Subcutaneous adipose tissue (tissue), 4 donors: ENCODE data around the gene IL1RAPL1. TPM values are rescaled to one million over a fixed set of nuclear protein-coding genes. Genes with fewer than 3 reads are reported as not detected.

Experiments
- total RNA-seq, 4 donors: library from RNA; depleted of rRNA; stranded (reverse); fragments of >200 nt; gene quantifications; one replicate each; pipeline ENCODE4 v1.1.0, GENCODE V29; 2016
- TF ChIP-seq, protein P1 (sequence below): fragments of 450-650 bp; IDR thresholded peaks from one replicate; pipeline ENCODE4 v1.5.1; 2016; ENCODE audit warnings: low read depth, mild to moderate bottlenecking, control low read depth, antibody characterized with exemption, moderate library complexity

The IL1RAPL1 gene
- total RNA-seq, 4 donors from 2014 or later, result 0.66 TPM; not detected in 3

DNA sequence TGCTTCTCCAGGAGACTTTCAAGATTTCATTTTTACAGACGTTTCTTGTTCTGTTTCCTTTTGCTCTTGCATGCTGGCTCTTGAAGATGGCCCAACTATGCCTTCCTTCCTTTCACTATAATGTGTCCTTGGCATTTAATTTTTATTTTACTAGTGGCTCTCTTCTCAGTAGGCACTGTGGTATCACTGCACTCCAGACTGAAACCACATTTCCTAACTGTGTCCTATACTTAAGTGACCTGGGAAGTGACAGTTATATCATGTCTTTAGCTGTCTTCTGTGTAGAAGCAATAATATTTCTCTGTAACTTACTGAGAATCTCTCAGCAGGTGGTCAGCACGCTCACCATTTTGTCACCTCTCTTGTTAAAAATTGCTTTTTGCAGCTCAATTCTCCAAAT lies 168.9 kb downstream of the IL1RAPL1 start:
- TF ChIP-seq, protein P1, sequence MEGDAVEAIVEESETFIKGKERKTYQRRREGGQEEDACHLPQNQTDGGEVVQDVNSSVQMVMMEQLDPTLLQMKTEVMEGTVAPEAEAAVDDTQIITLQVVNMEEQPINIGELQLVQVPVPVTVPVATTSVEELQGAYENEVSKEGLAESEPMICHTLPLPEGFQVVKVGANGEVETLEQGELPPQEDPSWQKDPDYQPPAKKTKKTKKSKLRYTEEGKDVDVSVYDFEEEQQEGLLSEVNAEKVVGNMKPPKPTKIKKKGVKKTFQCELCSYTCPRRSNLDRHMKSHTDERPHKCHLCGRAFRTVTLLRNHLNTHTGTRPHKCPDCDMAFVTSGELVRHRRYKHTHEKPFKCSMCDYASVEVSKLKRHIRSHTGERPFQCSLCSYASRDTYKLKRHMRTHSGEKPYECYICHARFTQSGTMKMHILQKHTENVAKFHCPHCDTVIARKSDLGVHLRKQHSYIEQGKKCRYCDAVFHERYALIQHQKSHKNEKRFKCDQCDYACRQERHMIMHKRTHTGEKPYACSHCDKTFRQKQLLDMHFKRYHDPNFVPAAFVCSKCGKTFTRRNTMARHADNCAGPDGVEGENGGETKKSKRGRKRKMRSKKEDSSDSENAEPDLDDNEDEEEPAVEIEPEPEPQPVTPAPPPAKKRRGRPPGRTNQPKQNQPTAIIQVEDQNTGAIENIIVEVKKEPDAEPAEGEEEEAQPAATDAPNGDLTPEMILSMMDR, result no peak

DNA sequence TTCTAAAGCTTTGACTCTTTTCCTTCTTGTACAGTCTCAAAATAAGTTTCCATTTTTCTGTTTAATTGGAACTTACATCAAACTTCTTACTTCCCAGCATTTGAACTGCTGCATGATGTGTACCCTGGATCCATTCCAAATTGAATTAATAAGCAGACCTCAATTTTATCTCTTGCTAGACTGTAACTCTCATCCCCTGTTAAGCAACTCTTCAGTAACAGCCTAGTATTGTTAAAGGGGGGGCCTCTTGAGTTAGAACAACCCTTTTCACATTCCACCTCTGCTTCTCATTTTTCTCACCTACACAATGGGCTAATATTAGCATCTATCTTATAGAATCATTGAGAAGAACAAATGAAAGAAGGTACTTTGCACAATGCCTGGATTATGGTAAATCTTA lies 169.4 kb downstream of the IL1RAPL1 start:
- TF ChIP-seq, protein P1, result no peak

DNA sequence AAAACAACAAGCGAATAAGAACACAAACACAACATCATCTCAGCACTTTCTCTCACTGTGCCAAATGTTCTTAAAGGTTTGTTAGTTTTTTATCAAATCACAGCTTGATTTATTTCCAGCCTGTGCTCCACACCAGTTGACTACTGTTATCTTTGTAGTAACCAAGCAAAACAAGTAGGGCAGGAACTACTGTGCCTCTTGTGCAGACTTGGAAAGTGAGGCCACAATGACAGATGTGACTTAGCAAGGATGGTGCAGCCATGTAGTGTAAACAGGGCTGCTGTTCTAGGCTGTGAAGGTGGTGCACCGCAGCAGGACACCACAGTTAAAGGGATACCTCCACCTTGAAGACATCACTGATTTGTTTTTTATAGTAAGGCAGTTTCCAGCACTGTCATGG lies 170.0 kb downstream of the IL1RAPL1 start:
- TF ChIP-seq, protein P1, result no peak

DNA sequence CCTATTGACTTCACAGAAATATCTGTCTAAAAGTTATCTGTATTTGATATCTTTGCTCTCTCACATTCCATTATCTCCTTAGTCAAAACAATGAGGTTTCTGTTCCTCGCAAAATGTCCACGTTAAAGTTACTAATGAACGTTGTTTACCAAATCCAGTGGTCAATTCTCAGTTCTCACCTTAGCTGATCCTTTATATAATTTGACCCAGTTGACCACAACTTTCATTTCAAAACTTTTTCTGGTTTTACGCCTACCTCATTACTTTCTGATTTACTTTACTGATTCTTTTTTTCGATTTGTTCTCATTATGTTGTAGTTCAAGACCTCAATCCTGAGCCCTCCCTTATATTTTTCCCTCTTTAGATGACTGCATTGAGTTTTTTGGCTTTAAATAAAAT lies 186.6 kb downstream of the IL1RAPL1 start:
- TF ChIP-seq, protein P1, result no peak

DNA sequence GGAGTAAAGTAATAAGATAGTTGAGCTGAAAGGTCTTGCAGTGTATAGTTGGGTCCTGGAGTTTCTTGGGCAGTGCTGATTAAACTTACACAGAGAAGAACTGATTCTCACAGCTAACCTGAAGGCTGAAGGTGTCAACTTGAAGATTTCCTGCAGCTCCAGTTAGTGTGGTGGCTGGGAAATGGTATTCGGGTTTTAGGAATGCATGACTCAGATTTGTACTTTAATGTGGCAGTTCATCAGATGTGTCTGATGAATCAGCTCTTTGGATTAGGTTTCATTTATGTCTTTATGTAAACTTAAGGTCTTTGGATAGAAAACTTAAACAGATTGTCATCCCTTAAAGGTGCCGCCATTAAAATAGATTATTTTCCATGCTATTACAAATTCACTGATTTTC lies 200.0 kb downstream of the IL1RAPL1 start:
- TF ChIP-seq, protein P1, result no peak

DNA sequence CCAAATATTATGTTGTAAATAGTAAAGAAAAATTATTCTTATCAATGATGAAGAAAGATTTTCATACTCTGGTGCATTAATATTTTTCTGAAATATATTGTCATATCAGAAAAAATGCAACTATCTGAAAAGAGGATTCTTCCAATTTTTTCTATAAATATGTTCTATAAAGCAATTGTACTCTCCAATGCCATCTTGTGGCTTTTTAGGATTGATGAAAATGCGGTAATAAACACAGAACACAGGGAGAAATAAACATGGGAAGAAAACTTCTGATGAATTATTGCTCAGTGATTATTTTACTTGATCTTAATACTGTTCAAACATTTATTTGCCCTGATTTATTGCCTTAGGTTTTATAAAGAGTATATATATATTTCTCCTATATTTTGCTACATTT lies 215.4 kb downstream of the IL1RAPL1 start:
- TF ChIP-seq, protein P1, result no peak

DNA sequence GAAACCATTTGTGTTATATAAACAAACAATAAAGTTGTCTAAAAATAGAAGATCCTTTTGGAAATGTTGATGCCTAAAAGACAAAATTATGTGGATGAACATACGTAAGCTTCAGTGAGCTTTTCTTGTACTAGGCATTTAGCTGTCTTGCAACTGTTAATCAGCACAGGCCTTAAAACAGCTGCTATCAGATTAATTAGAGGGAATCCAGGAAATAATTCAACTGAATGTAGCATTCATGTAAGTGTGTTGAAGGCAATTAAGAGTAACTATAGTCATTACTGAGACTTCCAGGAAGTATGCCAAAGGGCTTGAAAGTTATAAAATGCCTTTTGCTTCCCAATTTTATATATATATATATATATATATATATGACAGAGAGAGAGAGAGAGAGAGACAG lies 248.7 kb downstream of the IL1RAPL1 start:
- TF ChIP-seq, protein P1, result no peak

DNA sequence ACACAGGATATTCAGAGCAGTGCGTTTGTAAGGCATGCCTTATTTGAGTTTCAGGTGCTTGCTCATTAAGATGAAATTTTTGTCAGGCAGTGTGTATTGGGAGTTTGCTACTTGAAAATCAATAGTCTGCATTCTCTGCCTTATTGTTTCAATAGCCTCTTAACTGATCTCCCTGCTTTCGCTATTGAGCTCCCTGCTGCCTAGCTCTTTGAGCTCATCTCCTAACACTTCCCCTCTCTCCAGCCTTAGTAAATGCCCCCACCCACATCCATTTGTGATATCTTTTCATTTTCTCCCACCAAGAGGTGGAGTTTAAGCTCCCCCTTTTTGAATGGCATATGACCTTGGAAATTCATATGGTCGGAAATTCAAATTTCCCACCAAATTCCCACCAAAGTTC lies 256.6 kb downstream of the IL1RAPL1 start:
- TF ChIP-seq, protein P1, result no peak
